ENCODE measurements around the gene ATAD3A.

DNA sequence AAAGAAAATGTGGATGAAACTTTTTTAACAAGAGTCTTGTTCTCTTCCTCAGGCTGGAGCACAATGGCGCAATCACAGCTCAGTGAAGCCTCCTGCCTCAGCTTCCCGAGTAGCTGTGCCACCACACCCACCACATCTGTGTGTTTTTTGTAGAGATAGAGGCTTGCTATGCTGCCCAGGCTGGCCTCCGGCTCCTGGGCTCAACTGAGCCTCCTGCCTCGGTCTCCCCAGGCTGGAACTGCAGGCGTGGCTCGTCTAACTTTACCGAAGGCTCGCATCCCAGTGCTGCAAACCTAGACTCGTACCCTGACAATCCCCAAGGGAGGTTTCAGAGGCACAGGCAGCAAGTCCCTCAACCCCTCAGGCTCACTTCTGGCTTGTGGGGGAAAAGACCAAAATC, 48.2 kb downstream of the ATAD3A start:
- TF ChIP-seq CTCF (IDR thresholded peaks at IDR 0.05; ENCODE audit: poor library complexity) (no peak), EZH2 (IDR thresholded peaks at IDR 0.05; ENCODE audit: borderline replicate concordance) (no peak), EZH2phosphoT487 (IDR thresholded peaks at IDR 0.05; ENCODE audit: low read depth, severe bottlenecking, unreplicated experiment) (no peak)

Measured in hepatocyte (in vitro differentiated cells).